ENCODE data around the gene PTPN6.

PTPN6 gene

GRCh38 chr12:6938353-6939190 is 12.6 kb upstream of the PTPN6 start:
- peak overlapping the region; percentile 99 for H3K27ac ChIP-seq
- peak overlapping the region; percentile 99 for H3K4me2 ChIP-seq
- peaks cover 68% of the 10 kb centered on the region for H3K4me1 ChIP-seq
- no peaks in the 10 kb centered on the region for H3K9me3 ChIP-seq
- peak overlapping the region; percentile 93 for H3K4me3 ChIP-seq
- TF ChIP-seq Cebpa-rat (IDR thresholded peaks at IDR 0.05) = no peak
- H3K27me3 ChIP-seq = no peaks in the 10 kb centered on the region
- H4K20me1 ChIP-seq = peaks cover 20% of the 10 kb centered on the region; the same call in 1 of the 2 replicates
- peak overlapping the region; percentile 99 for H3K9ac ChIP-seq
- peaks cover 66% of the 10 kb centered on the region for H3K36me3 ChIP-seq

DNA sequence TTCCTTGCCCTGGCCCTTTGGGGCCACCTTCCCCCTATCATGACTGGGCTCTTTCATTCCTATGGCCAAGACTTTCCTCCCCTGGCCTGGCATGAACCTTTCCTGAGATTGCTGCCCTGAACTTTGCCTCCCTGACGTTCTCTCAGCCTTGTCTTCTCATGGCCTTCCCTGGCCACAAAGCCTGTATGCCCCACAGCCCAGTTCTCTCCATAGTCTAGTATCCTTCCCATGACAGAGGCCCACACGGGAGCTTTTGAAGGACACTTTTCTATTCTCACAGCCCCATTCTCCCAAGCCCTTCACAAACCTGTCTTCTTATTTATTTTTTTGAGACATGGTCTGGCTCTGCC is 12.0 kb upstream of the PTPN6 start:
- peaks cover 62% of the 10 kb centered on the region for H3K4me1 ChIP-seq
- no peak overlapping the region for H3K4me2 ChIP-seq
- no peaks in the 10 kb centered on the region for H3K27me3 ChIP-seq
- H3K4me3 ChIP-seq = no peak overlapping the region
- no peak for TF ChIP-seq Cebpa-rat (IDR thresholded peaks at IDR 0.05)
- H3K27ac ChIP-seq = peak overlapping the region; percentile 99
- peaks cover 14% of the 10 kb centered on the region; the same call in 1 of the 2 replicates for H4K20me1 ChIP-seq
- H3K9me3 ChIP-seq = no peaks in the 10 kb centered on the region
- H3K36me3 ChIP-seq = peaks cover 60% of the 10 kb centered on the region
- H3K9ac ChIP-seq = peak overlapping the region; percentile 99; the same call in 1 of the 2 replicates

GRCh38 chr12:6941267-6941666 is 9.9 kb upstream of the PTPN6 start:
- TF ChIP-seq Cebpa-rat (IDR thresholded peaks at IDR 0.05) = no peak
- Histone ChIP-seq H3K9ac (0 out of 2 replicates have a peak overlapping the region, but pooled peaks have one; percentile 30), H3K4me3 (no peak overlapping the region)

GRCh38 chr12:6941782-6942181 is 9.4 kb upstream of the PTPN6 start:
- H4K20me1 ChIP-seq = no peaks in the 10 kb centered on the region
- H3K4me3 ChIP-seq = no peak overlapping the region
- H3K4me2 ChIP-seq = no peak overlapping the region
- no peak overlapping the region; the same call in 1 of the 2 replicates for H3K27ac ChIP-seq
- no peaks in the 10 kb centered on the region for H3K27me3 ChIP-seq
- H3K9me3 ChIP-seq = no peaks in the 10 kb centered on the region
- H3K36me3 ChIP-seq = peaks cover 45% of the 10 kb centered on the region
- peak overlapping the region; percentile 30; the same call in 1 of the 2 replicates for H3K9ac ChIP-seq
- TF ChIP-seq Cebpa-rat (IDR thresholded peaks at IDR 0.05) = no peak
- H3K4me1 ChIP-seq = peaks cover 56% of the 10 kb centered on the region

More at GRCh38 chr12:6941267-6941666, 9.9 kb upstream of the PTPN6 start:
- Histone ChIP-seq H3K27me3 (no peaks in the 10 kb centered on the region), H4K20me1 (no peaks in the 10 kb centered on the region), H3K36me3 (peaks cover 46% of the 10 kb centered on the region), H3K4me2 (no peak overlapping the region), H3K27ac (no peak overlapping the region; the same call in 1 of the 2 replicates), H3K9me3 (no peaks in the 10 kb centered on the region), H3K4me1 (peaks cover 56% of the 10 kb centered on the region)

DNA sequence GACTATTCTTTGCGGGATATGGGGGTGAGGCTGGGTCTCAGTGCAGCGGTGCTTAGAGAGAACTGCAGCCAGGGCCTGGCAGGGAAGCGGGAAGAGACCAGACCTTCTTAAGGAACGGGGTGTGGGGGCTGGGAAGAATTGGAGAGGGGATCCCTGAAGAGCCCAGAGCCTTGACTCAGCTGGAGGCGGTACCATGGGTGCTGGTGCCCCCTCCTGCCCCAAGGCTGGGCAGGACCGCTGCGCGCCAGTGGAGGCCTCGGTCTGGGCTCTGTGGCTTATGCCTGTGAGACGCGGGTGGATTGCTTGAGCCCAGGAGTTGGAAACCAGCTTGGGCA is 8.9 kb upstream of the PTPN6 start:
- H3K9ac ChIP-seq = peak overlapping the region; percentile 95; the same call in 1 of the 2 replicates
- no peaks in the 10 kb centered on the region for H4K20me1 ChIP-seq
- H3K4me2 ChIP-seq = peak overlapping the region; percentile 99
- H3K27me3 ChIP-seq = no peaks in the 10 kb centered on the region
- H3K36me3 ChIP-seq = peaks cover 45% of the 10 kb centered on the region
- peak overlapping the region; percentile 95 for H3K27ac ChIP-seq
- TF ChIP-seq Cebpa-rat (IDR thresholded peaks at IDR 0.05) = no peak
- H3K9me3 ChIP-seq = no peaks in the 10 kb centered on the region
- no peak overlapping the region for H3K4me3 ChIP-seq
- H3K4me1 ChIP-seq = peaks cover 58% of the 10 kb centered on the region

- no peaks in the 10 kb centered on the region for H4K20me1 ChIP-seq
- H3K4me1 ChIP-seq = peaks cover 65% of the 10 kb centered on the region
- H3K27me3 ChIP-seq = no peaks in the 10 kb centered on the region
- H3K27ac ChIP-seq = peak overlapping the region; percentile 95
- peaks cover 45% of the 10 kb centered on the region for H3K36me3 ChIP-seq
- H3K4me3 ChIP-seq = peak overlapping the region; percentile 82
- peak overlapping the region; percentile 95 for H3K9ac ChIP-seq
- no peak for TF ChIP-seq Cebpa-rat (IDR thresholded peaks at IDR 0.05)
- no peaks in the 10 kb centered on the region for H3K9me3 ChIP-seq
- H3K4me2 ChIP-seq = peak overlapping the region; percentile 99
Measured at GRCh38 chr12:6943389-6943721, 7.8 kb upstream of the PTPN6 start.

DNA sequence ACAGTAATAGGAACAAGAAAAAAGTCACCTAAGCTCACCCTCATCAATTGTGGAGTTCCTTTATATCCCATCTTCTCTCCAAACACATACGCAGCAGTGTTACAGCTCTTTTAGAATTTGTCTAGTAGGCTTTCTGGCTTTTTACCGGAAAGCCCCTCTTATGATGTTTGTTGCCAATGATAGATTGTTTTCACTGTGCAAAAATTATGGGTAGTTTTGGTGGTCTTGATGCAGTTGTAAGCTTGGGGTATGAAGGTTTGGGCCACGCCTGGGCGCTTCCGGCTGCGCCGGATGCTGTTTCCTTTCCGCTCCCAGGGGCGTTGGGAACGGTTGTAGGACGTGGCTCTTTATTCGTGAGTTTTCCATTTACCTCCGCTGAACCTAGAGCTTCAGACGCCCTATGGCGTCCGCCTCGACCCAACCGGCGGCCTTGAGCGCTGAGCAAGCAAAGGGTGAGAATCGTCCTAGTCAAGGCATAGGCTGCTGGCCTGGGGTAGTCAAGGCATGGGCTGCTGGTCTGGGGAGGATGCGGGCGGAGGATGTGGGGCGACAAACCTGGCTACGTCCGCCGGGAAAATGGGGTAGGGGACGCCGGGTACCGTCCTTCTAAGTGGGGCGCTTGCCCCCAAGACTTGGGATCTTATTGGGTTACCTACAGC is 7.3 kb upstream of the PTPN6 start, which contains the start of the genes C12orf57 and RNU7-1:
TSS of gene C12orf57 (plus strand) at position 301 of the 659 bp plus-strand sequence. CDS start at position 401, 100 bp downstream.
TSS of gene RNU7-1 (plus strand) at position 95 of the 659 bp plus-strand sequence.
- no peak for TF ChIP-seq Cebpa-rat (IDR thresholded peaks at IDR 0.05)
- Histone ChIP-seq H3K4me2 (peak within 1 kb of the TSS; percentile 99), H4K20me1 (no peaks in the 10 kb centered on the region), H3K9me3 (no peaks in the 10 kb centered on the region), H3K27me3 (no peaks in the 10 kb centered on the region), H3K36me3 (peaks cover 41% of the 10 kb centered on the region), H3K4me3 (peak within 1 kb of the TSS; percentile 82), H3K27ac (peak within 1 kb of the TSS; percentile 95), H3K9ac (peak within 1 kb of the TSS; percentile 95), H3K4me1 (peaks cover 65% of the 10 kb centered on the region)

GRCh38 chr12:6944381-6945186 is 6.6 kb upstream of the PTPN6 start:
- Histone ChIP-seq H3K9ac (peak overlapping the region; percentile 95), H4K20me1 (no peaks in the 10 kb centered on the region), H3K36me3 (peaks cover 33% of the 10 kb centered on the region), H3K4me3 (peak overlapping the region; percentile 82), H3K4me2 (peak overlapping the region; percentile 99), H3K4me1 (peaks cover 70% of the 10 kb centered on the region), H3K27me3 (no peaks in the 10 kb centered on the region), H3K27ac (peak overlapping the region; percentile 95), H3K9me3 (no peaks in the 10 kb centered on the region)
- no peak for TF ChIP-seq Cebpa-rat (IDR thresholded peaks at IDR 0.05)

GRCh38 chr12:6945613-6946012 is 5.5 kb upstream of the PTPN6 start:
- H3K4me3 ChIP-seq = peak overlapping the region; percentile 82
- peaks cover 23% of the 10 kb centered on the region for H3K36me3 ChIP-seq
- H3K4me2 ChIP-seq = peak overlapping the region; percentile 99
- TF ChIP-seq Cebpa-rat (IDR thresholded peaks at IDR 0.05) = no peak
- H3K27me3 ChIP-seq = no peaks in the 10 kb centered on the region
- H3K9ac ChIP-seq = peak overlapping the region; percentile 95
- H3K27ac ChIP-seq = peak overlapping the region; percentile 95
- H3K4me1 ChIP-seq = peaks cover 81% of the 10 kb centered on the region
- no peaks in the 10 kb centered on the region for H3K9me3 ChIP-seq
- no peaks in the 10 kb centered on the region for H4K20me1 ChIP-seq

Data from BLaER1 (cell line).